ENCODE data around the gene CKMT2. TPM values are rescaled to one million over a fixed set of nuclear protein-coding genes. Genes with fewer than 3 reads are reported as not detected.

The CKMT2 gene
- total and polyA plus RNA-seq, 2 of the 4 experiments (the other 2 are of a cell fraction): 0.21 to 0.36 TPM

DNA sequence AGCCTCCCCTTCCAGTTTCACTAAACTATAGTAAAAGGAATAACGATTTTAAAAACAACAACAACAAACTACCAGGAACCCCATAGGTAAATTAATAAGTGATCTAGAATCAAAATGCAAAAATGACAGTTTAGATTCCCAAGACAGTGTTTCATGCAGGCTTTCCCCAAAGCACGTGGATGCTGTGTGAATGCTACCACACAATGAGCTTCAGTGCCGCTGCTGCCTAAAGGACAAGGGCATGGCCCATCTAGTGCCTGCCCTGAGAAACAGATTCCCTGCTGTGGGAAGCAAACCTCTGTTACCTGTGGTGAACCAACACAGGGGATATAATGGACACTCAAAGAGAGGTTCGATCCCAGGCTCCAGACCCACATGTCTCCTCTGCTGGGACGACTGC lies 23.7 kb upstream of the CKMT2 start:
- H3K27me3 ChIP-seq (ENCODE audit: control insufficient read depth, insufficient read depth, low read length): no peaks in the 10 kb centered on the region
- H2BK15ac ChIP-seq (ENCODE audit: low read depth, low read length): no peak overlapping the region
- in situ Hi-C loops (cut with MboI; ENCODE audit: low sequenced_read_pairs): no loop called here
- H2BK5ac ChIP-seq (ENCODE audit: low read depth, low read length, poor library complexity, severe bottlenecking): no peak overlapping the region
- H3K4me2 ChIP-seq (ENCODE audit: low read depth, low read length): no peak overlapping the region
- dilution Hi-C loops (cut with HindIII; ENCODE audit: low sequenced_read_pairs, unreplicated experiment): no loop called here
- no peaks in the 10 kb centered on the region for H3K79me1 ChIP-seq (ENCODE audit: low read depth in 1 of 2, low read length in 2 of 2)
- BruUV-seq (replicated peaks): no TSS peak
- H3K4me3 ChIP-seq (ENCODE audit: insufficient read depth, low read depth, low read length): no peak overlapping the region
- H2AFZ ChIP-seq (replicated peaks; ENCODE audit: low read length, poor library complexity): no peak overlapping the region
- no peak overlapping the region for H2BK20ac ChIP-seq (ENCODE audit: low read depth, low read length)
- no peak overlapping the region for H3K14ac ChIP-seq (replicated peaks; ENCODE audit: low read depth, low read length)
- H2BK120ac ChIP-seq (ENCODE audit: low read depth, low read length): no peak overlapping the region
- H2AK5ac ChIP-seq (ENCODE audit: low read depth, low read length): no peak overlapping the region
- no peak overlapping the region for H3K9ac ChIP-seq (ENCODE audit: low read depth, low read length)
- H4K91ac ChIP-seq (ENCODE audit: insufficient read depth, low read depth, low read length): no peak overlapping the region
- H3K36me3 ChIP-seq (ENCODE audit: control insufficient read depth, insufficient read depth, low read length): peaks cover 5% of the 10 kb centered on the region; the same call in 1 of the 2 replicates
- no peak overlapping the region for H3K23ac ChIP-seq (ENCODE audit: low read depth, low read length)
- intact Hi-C loops (cut with micrococcal nuclease): no loop called here
- H3K4me1 ChIP-seq (ENCODE audit: control insufficient read depth, insufficient read depth, low read length): no peaks in the 10 kb centered on the region
- no peak overlapping the region for H3K56ac ChIP-seq (ENCODE audit: extremely low read depth, insufficient read depth, low read length)
- no peaks in the 10 kb centered on the region; the same call in 1 of the 2 replicates for H4K20me1 ChIP-seq (ENCODE audit: insufficient read depth, low read length)
- TF ChIP-seq, protein P1, sequence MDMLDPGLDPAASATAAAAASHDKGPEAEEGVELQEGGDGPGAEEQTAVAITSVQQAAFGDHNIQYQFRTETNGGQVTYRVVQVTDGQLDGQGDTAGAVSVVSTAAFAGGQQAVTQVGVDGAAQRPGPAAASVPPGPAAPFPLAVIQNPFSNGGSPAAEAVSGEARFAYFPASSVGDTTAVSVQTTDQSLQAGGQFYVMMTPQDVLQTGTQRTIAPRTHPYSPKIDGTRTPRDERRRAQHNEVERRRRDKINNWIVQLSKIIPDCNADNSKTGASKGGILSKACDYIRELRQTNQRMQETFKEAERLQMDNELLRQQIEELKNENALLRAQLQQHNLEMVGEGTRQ (IDR thresholded peaks at IDR 0.05; ENCODE audit: low read depth, low read length): no peak
- TF ChIP-seq MAZ (IDR thresholded peaks at IDR 0.05; ENCODE audit: borderline replicate concordance, low read depth, low read length): no peak
- no peak for TF ChIP-seq RFX5 (IDR thresholded peaks at IDR 0.05; ENCODE audit: low read depth, low read length)
- no peak for TF ChIP-seq FOS (IDR thresholded peaks at IDR 0.05; ENCODE audit: low read depth, low read length)
- no peak for TF ChIP-seq POLR2A (IDR thresholded peaks at IDR 0.05; ENCODE audit: low read depth, low read length)
- TF ChIP-seq RAD21 (IDR thresholded peaks at IDR 0.05; ENCODE audit: low read length): no peak
- TF ChIP-seq BHLHE40 (IDR thresholded peaks at IDR 0.05; ENCODE audit: low read depth, low read length): no peak
- TF ChIP-seq, protein P2, sequence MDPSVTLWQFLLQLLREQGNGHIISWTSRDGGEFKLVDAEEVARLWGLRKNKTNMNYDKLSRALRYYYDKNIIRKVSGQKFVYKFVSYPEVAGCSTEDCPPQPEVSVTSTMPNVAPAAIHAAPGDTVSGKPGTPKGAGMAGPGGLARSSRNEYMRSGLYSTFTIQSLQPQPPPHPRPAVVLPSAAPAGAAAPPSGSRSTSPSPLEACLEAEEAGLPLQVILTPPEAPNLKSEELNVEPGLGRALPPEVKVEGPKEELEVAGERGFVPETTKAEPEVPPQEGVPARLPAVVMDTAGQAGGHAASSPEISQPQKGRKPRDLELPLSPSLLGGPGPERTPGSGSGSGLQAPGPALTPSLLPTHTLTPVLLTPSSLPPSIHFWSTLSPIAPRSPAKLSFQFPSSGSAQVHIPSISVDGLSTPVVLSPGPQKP (IDR thresholded peaks at IDR 0.05; ENCODE audit: borderline replicate concordance, low read depth, low read length): no peak
- TF ChIP-seq, protein P3, sequence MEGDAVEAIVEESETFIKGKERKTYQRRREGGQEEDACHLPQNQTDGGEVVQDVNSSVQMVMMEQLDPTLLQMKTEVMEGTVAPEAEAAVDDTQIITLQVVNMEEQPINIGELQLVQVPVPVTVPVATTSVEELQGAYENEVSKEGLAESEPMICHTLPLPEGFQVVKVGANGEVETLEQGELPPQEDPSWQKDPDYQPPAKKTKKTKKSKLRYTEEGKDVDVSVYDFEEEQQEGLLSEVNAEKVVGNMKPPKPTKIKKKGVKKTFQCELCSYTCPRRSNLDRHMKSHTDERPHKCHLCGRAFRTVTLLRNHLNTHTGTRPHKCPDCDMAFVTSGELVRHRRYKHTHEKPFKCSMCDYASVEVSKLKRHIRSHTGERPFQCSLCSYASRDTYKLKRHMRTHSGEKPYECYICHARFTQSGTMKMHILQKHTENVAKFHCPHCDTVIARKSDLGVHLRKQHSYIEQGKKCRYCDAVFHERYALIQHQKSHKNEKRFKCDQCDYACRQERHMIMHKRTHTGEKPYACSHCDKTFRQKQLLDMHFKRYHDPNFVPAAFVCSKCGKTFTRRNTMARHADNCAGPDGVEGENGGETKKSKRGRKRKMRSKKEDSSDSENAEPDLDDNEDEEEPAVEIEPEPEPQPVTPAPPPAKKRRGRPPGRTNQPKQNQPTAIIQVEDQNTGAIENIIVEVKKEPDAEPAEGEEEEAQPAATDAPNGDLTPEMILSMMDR (conservative IDR thresholded peaks at IDR 0.05; ENCODE audit: low read depth, low read length): no peak
- no peak for TF ChIP-seq CEBPB (IDR thresholded peaks at IDR 0.05; ENCODE audit: low read depth, low read length)
- TF ChIP-seq CHD1 (IDR thresholded peaks at IDR 0.05; ENCODE audit: low read depth, low read length): no peak
- TF ChIP-seq NFE2L2 (IDR thresholded peaks at IDR 0.05; ENCODE audit: low read depth, low read length): no peak
- TF ChIP-seq SMC3 (IDR thresholded peaks at IDR 0.05; ENCODE audit: low read depth, low read length): no peak
- TF ChIP-seq MAFK (IDR thresholded peaks at IDR 0.05; ENCODE audit: low read depth, low read length): no peak
- no peak for TF ChIP-seq MXI1 (IDR thresholded peaks at IDR 0.05; ENCODE audit: borderline replicate concordance, low read depth, low read length)
- no peak for TF ChIP-seq RCOR1 (IDR thresholded peaks at IDR 0.05; ENCODE audit: insufficient replicate concordance, low read length)
- no peaks in the 10 kb centered on the region for H3K9me3 ChIP-seq (ENCODE audit: control insufficient read depth, insufficient read depth, low read length)
- no peak overlapping the region for H3K27ac ChIP-seq (ENCODE audit: insufficient read depth, low read length)
- H2AK9ac ChIP-seq (replicated peaks; ENCODE audit: low read depth, low read length, poor library complexity): no peak overlapping the region
- ChIA-PET POLR2A (ENCODE audit: unreplicated experiment) (no interaction called here), CTCF (no interaction called here)
- DNase-seq (no peak), ATAC-seq (ENCODE audit: low read depth) (no peak)
- WGBS, 2 experiments (ENCODE audit: extremely low coverage in 2 of 2, insufficient read length in 1 of 2): 87% methylated on average over 3 of the region's 5 CpGs; no CpG with 5 or more reads in 1 of the 2 experiments
- no peak overlapping the region for H3K18ac ChIP-seq (ENCODE audit: low read depth, low read length)
- H4K8ac ChIP-seq (ENCODE audit: low read depth in 2 of 2, low read length in 2 of 2): no peak overlapping the region
- no peak overlapping the region for H4K5ac ChIP-seq (ENCODE audit: low read depth, low read length)
- H3K9me1 ChIP-seq (ENCODE audit: insufficient read depth, low read length): peaks cover 4% of the 10 kb centered on the region; the same call in 1 of the 2 replicates
- H3K4ac ChIP-seq (ENCODE audit: low read depth, low read length): no peak overlapping the region

All from IMR-90 (cell line).